NCI-H2029 (cell line): ENCODE measurements around the gene SLC12A3.
"Not testable (repeated sequence)": the region's sequence is repeated elsewhere in the genome, so short reads cannot be mapped to it uniquely, and the experiment has no call there.

Experiments
- DNase-seq: peaks from one replicate; lab custom pipeline; 2025; lab: John Stamatoyannopoulos, UW

Gene SLC12A3

GRCh38 chr16:56848029-56848936 lies 16.7 kb upstream of the SLC12A3 start:
- DNase-seq, result no peak

DNA sequence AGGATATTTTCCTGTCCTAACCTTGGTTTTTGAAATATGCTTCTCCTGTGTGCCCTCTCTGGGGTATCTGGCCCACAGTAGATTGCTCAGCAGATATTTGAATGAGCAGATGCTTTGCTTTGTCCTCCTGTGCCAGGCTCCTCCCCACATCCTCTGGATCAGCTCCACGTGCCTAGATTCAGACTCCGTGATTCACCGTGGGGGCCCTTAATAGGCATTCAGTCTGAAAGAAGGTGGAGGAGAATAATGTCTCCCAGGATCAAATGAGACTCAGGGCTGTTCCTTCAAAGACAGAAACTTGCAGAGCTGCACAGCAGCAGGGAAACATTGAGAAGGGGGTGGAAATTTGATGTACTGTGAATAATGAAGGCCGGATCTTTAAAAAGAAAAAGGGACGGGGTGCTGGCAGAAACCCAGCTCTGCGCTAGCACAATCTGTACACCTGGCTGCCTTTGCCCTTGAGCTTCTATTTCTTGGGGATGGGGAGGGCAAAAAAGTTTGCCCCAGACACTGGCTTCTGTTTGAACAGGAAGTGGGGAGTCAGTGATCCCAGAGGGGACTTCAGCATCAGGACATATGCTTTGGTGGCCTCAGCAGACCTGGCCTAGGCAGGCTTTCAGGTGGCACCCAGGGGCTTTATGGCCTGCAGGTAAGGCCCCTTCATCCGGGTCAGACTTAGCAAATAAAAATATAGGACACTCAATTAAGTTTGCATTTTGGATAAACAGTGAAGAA lies 15.9 kb upstream of the SLC12A3 start:
- DNase-seq, result no peak

DNA sequence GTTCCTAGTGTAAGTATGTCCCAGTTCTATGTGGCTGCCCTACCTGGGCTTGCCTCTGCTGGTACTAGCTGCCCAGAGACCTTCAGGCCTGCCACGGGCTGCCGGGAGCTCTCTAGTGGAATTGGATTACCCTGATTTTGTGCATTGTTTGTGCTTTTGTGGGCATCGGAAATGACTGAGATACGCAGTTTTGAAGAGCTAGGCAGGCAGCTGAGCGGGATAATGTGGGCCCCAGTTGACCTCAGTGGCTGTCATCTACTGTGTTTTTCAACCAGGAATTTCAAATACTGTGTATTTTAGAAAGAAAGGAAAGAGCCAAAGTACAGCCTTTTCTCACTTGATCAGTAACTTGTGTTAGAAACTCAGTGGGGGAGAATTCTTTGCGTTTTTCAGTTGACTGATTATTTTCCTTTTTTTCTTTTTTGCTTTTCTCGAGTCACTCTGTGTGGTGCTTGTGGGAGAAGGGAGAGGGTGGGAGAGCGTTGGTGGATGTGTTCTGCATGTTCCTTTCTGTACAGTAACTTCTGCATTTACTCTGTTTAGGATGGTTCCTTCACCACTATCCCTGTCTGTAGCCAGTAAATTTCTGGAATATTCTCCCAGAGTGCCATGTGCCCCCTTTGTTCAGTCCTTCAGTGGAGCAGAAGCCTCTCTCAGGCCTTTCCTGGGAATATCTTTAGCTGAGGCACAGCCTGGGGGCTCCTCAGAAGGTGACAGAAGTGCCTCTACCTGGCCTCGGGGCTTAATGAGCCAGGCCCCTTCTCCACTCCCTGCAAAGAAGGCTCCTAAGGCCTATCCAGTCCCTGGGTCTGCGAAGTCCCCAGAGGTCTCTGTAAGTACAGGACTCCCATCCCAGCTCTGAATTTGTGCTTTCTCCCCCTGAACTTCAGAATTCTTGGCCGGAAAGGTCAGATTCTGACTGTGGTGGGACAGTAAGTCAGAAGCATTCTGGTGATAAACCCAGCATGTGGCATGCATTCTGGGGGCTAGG lies 15.0 kb upstream of the SLC12A3 start:
- DNase-seq, result no peak

GRCh38 chr16:56851671-56852400 lies 13.2 kb upstream of the SLC12A3 start:
- no peak for DNase-seq

- no peak for DNase-seq
Measured at GRCh38 chr16:56852401-56852730, 12.6 kb upstream of the SLC12A3 start.

DNA sequence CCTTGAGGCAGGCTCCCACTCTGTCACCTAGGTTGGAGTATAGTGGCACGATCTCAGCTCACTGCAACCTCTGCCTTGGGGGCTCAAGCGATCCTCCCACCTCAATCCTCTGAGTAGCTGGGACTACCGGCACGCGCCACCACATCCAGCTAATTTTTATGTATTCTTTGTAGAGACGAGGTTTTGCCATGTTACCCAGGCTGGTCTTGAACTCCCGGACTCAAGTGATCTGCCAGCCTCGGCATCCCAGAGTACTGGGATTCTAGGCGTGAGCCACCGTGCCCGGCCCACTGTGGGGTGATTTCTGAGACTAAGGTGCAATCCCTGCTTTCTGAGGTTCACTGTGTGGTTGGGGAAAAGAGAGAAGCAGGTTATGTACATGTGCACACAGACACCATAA lies 12.0 kb upstream of the SLC12A3 start:
- no peak for DNase-seq

DNA sequence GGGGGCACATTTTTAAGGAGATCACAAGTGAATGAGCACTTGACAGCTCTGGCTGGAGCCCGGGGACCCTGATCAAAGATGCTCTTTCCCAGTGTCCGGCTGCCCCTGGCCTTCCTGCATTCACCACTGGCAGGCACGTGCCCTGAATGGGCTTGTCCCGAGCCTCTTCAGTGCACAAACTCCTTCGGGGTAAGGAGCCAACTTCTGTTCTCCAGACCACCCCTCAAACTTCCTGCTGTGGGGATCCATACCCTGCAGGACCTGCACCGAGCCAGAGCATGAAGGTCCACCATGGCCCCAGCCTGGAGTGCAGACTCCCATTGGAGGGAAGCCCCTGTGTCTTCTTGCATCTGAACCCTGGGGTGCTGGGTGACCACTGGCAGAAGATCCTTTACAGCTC lies 9.8 kb upstream of the SLC12A3 start:
- no peak for DNase-seq

DNA sequence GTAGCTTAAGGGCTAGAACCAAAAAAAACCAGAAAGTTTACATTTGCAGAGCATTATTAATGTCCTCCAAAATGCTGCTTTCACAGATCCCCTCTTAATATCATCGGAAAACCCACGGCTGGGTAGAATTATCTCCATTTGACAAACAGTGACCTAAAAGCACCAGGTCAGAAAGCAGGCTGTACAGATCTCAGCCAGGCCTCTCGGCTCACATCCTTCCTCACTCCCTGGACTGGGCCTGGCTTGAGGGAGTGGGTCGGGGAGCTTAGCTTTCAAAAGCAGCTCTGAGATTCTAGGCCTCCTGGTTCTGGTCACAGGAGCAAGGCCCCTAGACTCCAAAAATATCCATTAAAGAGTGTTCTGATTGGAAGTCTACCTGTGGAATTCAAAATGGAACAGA lies 9.1 kb upstream of the SLC12A3 start:
- DNase-seq, result no peak

GRCh38 chr16:56856876-56857447 lies 8.0 kb upstream of the SLC12A3 start:
- no peak for DNase-seq

GRCh38 chr16:56858374-56858773 lies 6.6 kb upstream of the SLC12A3 start:
- no peak for DNase-seq

DNA sequence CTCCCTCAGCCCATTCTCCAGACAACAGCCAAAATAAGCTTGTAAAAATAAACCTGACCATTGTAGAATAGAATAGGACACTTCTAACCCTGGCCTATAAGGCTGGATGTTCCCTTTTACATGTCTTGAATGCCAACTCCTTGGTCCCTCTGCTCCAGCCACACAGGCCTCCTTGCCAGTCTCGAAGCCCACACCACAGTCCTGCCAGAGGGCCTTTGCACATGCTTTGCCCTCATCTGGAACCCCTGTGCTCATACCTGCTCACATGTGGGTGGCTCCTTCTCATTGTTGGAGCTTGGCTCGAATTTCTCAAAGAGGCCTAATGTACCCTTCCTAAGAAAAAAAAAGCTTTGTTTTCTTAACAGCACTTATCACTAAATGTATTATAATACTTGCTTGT lies 5.4 kb upstream of the SLC12A3 start:
- no peak for DNase-seq

DNA sequence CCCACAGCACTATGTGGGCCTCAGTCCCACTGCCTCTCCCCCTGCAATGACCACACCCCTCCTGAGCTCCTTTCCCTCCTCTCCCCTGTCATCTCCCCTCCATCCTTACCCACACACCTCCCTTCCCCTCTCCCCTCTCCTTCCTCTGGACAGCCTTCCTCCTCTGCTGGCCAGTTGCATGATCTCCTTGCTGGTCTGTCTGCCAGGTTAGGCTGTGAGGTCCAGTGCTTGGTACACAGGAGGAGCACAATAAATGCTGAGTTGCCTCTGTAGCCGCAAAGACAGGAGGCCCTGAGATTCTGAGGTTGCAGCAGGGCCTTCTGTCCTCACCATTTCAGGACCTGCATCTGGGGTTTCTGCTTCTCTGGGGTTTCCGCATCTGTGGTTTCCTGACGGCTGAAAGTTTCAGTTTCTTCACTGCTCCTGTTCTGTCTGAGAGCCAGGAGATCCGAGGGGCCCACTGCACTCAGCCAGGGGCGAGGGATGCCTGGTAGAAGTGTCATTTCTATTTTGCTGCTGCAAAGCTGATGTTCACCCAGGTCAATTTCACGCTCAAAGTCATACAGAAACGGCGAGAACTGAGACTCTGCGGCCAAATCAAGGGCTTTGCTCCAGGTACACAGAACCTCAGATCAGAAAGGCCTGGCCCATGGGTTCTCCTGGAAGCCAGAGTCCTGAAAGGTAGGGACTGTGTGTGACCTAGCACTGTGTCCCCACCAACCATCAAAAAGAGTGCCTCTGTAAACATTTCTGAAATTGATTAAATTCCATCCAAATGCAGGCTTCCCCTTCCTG lies 4.6 kb upstream of the SLC12A3 start:
- no peak for DNase-seq

GRCh38 chr16:56861092-56861610 lies 3.9 kb upstream of the SLC12A3 start:
- no peak for DNase-seq

GRCh38 chr16:56861756-56862155 lies 3.3 kb upstream of the SLC12A3 start:
- DNase-seq, result no peak

GRCh38 chr16:56862776-56863175 lies 2.2 kb upstream of the SLC12A3 start:
- no peak for DNase-seq

DNA sequence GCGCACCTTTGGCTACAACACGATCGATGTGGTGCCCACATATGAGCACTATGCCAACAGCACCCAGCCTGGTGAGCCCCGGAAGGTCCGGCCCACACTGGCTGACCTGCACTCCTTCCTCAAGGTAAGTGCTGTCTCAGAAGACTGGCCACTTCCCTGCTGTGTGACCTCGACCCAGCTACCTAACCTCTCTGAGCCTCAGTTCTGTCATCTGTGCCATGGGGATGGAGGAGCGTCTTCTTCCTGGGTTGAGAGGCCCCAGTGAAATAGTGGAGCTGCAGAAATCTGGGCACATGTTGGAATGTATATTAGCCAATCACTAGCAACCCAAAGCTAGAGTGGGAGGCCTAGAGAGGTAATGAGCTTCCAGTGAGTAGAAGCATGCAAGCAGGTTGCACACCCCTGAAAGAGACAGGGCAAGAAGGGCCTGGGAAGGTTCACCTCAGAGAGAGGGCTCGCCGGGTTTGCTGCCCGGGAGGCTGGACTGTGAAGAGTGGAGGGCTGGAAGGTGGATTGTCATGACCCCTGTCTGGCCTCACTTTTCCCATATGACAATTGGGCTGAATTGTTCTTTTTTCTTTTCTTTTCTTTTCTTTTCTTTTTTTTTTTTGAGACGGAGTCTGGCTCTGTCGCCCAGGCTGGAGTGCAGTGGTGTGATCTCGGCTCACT lies 521 bp downstream of the SLC12A3 start:
- DNase-seq, result no peak

- DNase-seq, result peak; percentile 5
Measured at GRCh38 chr16:56866955-56867830, 2.2 kb downstream of the SLC12A3 start.

- DNase-seq, result no peak
Measured at GRCh38 chr16:56868175-56868574, 3.2 kb downstream of the SLC12A3 start.

DNA sequence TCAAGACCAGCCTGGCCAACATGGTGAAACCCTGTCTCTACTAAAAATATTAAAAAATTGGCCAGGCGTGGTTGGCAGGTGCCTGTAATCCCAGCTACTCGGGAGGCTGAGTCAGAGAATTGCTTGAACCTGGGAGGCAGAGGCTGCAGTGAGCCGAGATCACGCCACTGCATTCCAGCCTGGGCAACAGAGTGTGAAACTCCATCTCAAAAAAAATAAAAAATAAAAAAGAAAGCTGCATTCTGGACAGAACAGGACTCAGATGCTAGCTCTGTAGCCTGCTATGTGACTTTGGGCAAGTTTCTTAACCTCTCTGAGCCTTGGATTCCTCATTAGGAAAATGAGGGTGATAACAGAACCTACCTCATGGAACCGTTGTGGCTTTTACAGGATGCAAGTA lies 3.8 kb downstream of the SLC12A3 start:
- not testable (repeated sequence) for DNase-seq
